Inferior parietal cortex (tissue), 1 donor: Measurements from ENCODE around the gene ZNF784.
A peak's percentile ranks its signal among the peaks of the same experiment; 100 is the strongest.

Experiments
- DNase-seq: peaks from one replicate; pipeline ENCODE4 v3.0.0-alpha.2; 2016; ENCODE audit errors: extremely low spot score

Gene ZNF784

DNA sequence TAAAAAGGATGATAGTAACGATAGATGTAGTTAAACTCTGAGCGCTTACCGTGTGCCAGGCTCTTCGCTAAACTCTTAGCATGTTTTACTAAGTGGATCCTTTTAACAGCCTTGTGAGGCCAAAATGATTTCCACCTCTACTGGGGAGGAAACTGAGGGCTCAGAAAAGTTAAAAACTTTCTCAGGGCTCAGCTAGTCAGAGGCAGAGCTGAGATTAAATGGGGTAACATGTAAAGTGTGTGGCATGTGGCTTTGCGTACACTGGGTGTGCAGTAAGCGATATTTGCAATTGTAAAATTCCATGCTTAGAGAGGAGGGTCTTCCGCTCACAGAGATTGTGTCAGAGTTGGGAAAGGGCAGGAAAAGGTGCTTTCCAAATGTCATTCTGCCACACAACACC is 32.2 kb upstream of the ZNF784 start:
- no peak for DNase-seq

DNA sequence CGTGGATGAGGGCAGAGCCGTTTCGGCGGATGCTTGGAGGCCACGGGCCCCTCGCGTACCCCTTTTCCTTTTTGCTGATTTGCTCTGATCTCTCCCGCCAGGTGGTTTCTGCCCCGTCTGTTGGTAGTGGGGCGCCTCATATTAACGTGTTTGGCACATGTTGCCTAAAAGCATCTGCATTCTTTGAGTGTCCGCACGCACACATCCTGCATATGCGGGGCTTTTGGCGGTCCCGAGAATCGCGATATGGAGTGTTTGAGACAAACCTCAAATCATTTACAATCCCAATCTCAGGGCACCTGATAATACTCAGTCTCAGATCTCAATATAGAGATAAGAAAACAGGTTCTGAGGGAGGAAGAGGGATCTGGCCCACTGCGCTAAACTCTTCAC is 31.3 kb upstream of the ZNF784 start:
- DNase-seq = no peak

DNA sequence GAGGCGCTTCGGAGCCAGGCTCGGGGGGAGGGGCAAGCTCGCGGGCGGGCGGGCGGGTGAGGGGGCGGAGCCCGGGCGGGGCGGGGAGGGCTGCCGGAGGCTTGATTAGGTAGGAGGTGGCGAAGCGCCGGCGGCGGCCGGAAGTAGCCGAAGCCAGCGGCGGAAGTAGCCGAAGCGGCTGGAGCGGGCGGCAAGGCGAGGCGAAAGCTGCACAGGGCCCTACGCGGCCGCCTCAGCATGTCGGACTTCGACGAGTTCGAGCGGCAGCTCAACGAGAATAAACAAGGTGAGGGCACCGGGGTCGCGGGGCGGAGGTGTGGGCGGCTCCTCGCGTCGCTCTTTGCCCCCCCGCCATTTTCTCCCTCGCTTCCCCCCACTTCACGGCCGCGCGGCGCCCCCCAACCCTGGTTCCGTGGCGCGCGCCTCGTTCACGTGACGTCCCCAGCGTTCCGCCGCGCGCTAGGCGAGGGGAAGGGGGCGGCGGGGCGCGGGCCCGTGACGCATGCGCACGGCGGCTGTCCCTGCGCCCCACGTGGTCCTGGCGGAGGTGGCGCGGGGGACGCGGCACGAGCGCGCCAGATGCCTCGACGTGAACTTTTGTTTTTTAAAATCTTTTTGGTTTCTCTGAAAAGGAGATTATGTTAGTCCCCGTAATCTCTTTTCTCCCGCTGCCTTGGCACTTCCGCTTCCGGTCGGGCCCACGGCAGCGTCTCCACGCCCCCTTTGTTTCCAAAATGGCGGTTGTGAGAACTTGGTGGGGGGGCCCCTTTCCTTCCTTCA is 30.7 kb upstream of the ZNF784 start, which contains the start of gene U2AF2:
Gene U2AF2 (plus strand): TSS at position 168 of the 780 bp plus-strand sequence. CDS start 70 bp downstream, at position 238.
- DNase-seq = peak; percentile 90

DNA sequence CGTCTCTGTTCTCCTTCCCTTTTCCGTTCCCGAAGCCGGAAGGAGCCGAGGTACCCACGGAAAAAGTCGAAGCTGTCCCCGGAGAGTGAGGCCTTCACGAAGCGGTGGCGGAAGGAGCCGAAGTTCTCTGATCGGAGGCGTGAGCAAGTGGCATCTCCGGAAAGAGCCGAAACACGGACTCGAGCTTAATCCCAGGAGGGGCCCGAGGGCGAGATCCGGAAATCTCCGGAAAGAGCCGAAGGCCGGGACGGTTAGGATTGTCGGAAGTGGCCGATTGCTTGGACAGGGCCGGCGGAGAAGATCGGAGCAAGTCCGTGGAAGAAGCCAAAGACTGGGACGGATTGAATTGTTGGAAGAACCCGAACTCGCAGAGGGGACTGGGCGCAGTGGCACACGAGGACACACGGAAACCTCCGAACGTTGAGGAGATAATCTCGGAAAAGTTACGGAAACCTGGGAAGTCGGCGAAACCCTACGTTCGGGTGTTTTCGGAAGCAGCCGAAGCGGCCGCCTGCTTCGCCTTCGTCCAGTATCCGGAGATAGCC is 30.0 kb upstream of the ZNF784 start:
- peak; percentile 99 for DNase-seq

DNA sequence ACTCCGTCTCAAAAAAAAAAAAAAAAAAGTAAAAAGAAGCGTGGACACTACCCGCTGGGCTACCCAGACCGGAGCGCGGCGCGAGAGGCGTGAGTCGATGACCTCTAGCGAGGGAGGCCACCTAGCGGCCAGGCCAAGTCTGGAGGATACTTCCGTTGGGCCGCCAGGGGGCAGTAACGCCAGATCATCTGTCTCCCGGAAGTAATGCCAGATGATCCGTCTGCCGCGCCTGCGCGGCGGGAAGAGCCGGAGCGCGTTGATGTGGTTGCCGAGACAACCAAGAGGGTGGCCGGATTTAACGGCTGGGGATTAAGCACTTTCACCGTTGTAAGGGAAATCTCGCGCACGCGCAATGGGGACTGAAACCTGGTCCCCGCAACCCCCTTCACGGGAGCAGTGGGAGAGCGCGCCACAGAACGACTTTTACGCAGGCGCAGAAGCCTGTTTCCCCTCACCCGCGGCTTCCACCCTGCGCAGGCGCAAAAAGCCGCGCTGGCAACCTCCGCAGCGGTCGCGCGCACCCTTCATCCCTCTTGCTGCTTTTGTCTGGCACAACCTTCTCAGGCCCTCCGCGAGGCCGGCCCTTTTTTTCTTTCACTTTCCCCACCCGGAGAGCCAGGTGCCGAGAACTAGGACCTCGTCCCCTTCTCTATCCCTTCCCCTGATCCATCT is 29.4 kb upstream of the ZNF784 start:
- DNase-seq = peak; percentile 99

DNA sequence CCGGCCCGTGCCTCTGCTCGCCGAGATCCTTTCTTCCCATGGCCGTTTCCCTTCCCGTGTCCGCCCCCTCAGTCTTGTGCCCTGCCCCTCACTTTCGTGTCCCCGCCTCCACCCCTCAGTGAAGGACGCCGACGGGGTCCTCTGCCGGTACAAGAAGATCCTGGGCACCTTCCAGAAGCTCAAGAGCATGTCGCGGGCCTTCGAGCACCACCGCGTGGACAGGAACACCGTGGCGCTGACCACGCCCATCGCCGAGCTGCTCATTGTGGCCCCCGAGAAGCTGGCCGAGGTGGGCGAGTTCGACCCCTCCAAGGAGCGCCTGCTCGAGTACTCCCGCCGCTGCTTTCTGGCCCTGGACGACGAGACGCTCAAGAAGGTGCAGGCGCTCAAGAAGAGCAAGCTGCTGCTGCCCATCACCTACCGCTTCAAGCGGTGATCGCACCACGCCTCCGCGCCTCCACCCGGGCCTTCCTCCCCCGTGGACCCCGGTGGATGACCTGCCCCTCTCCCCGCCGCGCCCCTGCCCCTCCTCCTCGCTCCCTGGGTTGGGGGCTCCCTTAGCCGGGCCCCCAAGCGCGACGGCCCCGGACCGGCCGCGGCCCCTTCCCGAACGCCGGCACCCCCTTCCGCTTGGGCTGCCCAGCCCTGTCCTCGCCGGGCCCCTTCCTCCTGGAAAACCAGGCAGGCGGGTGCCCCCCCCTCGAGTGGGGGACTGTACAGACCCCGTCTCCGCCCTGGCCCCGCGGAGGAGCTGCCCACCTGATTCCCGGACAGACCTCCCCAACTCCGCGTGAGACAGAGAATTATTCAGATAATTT is 28.2 kb upstream of the ZNF784 start:
- DNase-seq = no peak

DNA sequence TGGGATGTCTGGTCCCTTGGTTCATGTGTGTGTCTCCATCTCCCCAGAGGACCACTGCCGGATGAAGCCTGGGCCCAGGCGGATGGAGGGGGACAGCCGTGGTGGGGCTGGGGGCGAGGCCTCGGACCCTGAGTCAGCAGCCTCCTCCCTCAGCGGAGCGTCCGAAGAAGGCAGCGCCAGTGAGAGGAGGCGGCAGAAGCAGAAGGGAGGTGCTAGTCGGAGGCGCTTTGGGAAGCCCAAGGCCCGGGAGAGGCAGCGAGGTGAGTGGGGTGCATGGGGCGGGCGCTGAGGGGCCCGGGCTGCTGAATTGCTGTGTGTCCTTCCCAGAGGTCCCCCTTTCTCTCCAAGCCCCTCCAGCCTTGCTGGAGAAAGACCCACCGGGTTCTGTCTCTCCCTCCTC is 26.9 kb upstream of the ZNF784 start:
- DNase-seq = no peak

DNA sequence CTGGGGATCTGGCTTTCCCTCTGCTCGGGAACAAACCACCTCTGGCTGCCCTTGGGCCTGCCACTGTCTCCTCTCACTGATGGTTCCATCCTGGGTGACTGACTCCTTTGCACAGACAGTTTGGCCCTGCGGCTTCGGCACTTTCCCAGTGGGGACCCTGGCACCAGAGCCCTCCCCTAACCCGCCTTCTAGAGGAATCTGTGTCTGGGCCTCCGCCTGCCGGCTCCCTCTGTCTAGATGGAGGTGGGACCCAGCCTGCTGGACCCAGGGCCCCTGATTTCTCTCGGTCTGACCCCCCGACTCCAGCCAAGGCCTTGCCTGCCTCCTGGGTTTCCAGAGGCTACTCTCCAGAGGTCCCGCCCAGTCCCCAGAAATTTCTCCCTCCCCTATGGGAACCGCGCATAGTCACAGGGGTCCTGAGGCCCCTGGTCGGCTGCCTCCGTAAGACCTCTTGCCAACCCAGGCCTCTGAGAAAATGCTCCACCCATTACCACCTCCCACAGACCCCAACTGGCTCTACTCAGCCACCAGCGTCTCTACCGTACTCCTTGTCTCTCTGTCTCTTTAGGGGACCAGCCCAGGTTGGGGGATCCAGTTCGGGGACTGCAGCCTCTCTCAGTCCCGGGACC is 26.4 kb upstream of the ZNF784 start:
- DNase-seq = no peak

DNA sequence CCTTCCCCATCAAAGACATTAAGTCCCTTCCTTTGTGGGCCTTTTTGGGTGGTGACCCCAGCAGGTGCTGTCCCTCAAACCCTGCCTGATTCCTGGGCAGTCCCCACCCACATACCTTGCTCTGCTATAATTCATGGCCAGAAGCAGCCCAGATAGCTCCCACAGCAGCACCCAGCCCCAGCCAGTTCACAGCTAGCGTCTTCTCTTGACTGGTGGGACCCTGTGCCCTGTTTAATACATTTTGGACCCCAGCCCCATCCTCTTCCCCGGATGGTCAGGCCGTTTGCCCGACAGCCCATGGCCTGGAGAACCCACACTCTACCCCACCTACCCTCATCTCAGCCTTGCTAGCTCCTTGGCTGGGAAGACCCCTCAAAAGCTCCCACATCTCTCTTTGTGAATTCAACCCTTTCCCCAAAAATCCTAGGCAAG is 25.8 kb upstream of the ZNF784 start:
- no peak for DNase-seq

DNA sequence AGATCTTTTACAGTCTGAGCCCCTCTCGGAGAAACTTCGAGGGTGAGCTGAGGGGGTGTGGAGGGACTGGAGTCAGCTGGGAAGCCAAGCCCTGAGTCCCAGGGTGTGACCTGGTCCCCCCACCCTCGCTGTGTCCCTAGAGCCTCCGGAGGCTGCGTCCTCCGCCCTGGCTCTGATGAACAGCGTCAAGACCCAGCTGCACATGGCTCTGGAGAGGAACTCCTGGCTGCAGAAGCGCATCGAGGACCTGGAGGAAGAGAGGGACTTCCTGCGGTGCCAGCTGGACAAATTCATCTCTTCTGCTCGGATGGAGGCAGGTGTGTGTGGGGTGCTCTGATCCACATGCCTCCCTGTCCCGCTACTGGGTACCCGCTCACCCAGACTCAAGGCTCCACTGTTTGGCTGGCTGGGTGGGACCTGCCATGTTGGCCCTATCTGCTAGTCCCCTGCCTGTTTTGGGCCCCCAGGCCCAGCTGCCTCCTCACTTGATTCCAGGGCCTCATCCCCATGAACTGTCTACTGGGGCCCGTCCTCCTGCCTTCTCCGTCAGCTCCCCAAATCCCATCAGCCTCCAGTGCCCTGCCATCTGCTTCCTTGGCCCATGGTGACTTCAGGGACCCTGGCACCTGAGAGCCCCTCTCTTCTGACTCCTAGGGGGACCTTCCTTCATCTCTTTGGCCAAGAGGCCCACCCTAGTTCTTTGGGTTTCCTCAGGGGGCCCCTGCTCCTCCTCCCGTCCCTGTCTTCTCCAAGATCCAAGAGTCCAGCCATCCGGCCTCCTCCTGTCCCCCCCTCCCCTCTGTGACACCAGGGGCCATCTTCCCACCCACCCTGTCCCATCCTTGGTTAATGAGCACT is 25.1 kb upstream of the ZNF784 start:
- DNase-seq = no peak

DNA sequence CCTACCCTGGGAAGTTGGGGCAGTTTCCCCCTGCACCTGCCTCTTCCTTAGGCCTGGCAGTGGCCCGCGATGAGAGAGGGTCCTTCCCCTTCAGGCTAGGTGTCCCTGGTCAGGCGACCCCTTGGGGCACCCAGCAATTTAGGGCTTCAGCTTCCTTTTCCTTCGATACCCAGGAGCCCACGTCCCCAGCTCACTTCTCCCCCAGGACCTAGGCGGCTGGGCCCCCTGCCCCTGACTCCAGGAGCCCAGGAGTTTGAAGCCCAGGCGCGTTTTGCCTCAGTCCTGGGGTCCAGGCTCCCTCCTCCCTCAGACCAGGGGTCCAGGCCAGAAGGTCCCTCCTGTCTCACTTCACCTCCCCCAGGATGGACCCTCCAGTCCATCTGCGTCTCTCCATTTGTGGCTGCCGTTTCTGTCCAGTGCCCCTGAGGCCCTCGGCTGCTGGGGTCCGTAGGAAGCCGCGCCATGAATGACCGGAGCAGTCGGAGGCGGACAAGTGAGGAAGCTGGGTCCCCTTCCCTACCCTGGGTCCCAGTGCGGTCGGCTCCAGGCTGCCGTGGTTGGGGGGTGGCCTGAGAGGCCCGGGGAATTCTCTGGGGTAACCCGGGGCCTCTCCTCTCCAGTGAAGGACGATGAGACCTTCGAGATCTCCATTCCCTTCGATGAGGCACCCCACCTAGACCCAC is 24.4 kb upstream of the ZNF784 start:
- DNase-seq = no peak

DNA sequence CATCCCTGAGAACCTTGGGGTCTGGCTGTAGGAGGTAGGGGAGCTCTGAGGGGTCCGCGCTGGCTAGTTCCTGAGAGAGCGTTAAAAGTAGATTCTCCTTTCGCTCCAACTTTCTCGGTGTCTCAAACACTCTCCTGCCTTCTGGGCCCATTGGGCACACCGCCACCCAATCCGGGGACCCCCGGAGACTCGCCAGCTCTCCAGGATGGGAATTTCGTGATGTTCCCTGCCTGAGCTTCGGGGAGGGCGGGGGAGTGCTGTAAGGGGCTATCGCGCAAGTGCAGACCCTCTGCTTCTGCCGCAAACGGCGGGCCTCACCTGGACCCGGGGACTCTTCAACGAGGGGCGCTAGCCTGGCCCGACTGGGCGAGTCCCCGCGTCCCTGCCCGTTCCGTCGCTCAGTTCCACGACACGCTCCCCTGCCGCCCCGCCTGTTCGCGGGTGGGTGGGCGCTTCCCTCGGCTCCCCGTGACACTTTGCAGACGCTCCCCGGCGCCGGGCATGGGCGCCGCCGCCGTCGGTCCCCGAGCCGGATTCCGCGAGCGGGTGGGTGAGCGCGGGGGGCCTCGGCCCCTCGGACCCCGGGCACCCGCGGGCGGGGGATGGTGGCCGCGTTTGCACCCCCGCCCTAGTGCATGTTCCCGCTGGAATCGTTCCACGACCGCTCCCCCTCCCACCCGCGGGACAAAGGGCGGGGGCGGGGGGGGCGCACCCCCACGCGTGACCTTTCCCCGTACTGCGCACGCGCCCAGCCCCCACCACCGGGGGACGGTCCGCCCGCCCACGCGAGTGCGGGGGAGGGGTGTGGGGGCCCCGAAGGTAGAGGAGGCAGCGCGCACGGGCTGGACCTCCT is 23.6 kb upstream of the ZNF784 start, which contains the start of gene CCDC106:
Gene CCDC106 (plus strand): TSS at position 481 of the 853 bp plus-strand sequence. CDS start 835 bp downstream, outside the sequence.
- DNase-seq = peak; percentile 67

DNA sequence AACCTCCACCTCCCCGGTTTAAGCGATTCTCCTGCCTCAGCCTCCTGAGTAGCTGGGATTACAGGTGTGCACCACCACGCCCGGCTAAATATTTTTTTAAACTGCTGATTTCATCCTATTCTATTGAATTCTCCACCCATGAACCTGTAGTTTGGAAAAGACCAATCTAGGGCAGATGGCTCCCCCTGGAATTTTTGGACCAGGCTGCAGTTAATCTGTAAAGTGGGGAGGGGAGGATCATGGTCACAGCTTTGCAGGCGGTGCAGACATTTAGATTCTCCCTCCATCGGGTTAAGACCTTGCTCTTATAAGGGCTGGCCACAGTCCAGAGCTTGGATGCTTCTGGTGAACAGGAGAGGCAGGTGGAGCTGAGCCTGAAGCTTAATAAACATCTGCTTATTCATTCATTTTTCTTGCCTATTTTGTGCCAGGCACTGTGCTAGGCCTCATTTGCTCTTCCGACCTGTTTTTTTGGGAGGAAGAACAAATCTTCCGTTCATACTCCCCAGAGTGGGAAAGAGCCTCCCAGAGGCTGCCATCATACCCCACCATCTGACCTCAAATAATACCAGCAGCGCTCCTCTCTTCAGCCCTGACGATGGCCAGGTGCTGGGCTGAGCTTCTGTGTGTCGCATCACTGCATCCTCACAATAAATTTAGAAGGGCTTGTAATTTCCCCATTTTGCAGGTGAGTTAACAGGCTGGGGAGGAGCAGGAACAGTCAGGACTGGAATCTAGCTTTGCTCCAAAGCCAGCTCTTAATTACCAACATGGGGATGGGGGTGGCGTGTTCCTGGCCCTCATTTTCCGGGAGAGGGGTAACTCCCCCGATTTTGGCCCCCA is 22.7 kb upstream of the ZNF784 start:
- no peak for DNase-seq

DNA sequence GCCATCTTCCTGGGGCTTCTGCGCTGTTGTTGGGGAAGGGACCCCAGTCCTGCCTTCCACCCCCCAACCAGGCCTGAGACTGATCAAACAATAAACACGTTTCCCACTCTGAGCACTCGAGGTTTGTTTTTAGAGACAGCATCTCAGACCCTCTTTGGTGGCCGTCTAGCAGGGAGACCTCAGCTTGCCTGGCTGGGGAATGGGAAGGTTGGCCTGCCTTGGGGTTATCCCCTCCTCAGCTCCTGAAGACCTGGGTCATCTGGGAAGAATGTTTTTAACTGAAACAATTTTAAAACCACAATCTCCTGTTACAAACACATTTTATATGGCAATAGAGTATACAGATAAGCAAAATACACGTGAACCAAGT is 21.1 kb upstream of the ZNF784 start:
- DNase-seq = no peak

DNA sequence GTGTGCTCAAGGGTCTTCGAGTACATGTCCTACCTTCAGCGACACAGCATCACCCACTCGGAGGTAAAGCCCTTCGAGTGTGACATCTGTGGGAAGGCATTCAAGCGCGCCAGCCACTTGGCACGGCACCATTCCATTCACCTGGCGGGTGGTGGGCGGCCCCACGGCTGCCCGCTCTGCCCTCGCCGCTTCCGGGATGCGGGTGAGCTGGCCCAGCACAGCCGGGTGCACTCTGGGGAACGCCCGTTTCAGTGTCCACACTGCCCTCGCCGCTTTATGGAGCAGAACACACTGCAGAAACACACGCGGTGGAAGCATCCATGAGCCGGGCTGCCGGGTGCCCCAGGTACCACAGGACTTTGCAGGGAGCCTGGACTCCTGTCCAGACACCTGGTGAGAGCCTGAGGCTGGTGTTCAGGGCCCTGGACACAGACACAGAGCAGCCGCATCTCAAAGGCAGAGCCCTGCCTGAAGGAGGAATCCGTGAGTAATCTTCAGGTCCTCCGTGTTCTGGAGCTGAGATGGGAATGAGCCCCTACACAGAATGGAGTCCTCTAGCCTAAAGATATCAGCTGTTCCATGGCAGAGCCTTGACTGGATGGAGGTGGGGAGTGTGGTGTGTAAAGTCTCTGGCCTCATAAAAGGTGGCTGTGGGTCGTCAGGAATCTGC is 20.6 kb upstream of the ZNF784 start:
- no peak for DNase-seq

DNA sequence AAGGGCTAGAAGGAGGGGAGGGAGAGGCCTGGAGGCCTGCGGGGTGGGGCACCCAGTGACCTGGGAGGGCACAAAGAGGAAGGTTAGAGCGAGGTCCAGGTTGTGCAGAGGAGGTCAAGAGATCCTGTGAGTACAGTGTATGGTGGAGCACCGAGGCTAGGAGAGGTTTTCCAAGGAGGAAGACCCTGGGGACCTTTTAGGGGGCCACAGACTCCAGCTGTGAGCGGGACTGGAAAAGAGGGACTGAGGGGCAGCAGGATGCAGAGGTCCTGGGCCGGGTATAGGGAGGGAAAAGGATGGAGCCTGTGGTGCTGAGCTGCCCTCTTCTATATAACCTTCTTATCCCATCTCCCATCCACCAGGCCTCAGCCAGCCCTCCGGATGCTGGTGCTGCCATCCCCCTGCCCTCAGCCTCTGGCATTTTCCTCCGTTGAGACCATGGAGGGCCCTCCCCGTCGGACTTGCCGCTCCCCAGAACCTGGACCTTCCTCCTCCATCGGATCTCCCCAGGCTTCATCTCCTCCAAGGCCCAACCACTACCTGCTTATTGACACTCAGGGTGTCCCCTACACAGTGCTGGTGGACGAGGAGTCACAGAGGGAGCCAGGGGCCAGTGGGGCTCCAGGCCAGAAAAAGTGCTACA is 19.9 kb upstream of the ZNF784 start:
- no peak for DNase-seq

DNA sequence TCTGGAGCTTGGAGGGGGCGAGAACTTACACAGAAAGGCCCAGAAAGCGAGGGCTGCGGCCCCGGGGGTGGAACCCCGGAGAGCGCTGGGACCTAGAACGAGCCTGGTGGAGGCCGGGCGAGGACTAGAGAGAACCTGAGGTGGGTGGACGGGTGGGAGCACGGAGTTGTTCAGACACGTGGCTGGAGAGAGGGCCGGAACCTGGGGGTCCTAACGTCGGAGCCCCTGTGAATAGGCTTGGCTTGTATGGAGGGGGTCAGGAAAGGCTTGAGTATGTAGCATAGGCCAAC is 19.5 kb upstream of the ZNF784 start:
- no peak for DNase-seq
